Stimulated activated CD4-positive, alpha-beta T cell treated with anti-CD3 and anti-CD28 coated beads, TNF-alpha, amount 100 ng/mL, for 48 hours (primary cell): ENCODE data around the gene UBD.
A peak's percentile ranks its signal among the peaks of the same experiment; 100 is the strongest.

Experiments used
- DNase-seq, 3 donors: peaks; one replicate each; pipeline ENCODE4 v3.0.0-alpha.2; 2020; ENCODE audit warnings: low read depth in 3 of 3

Gene UBD

GRCh38 chr6:29559524-29560287 lies at the start of gene UBD:
TSS of gene UBD (minus strand) at chr6:29559732. CDS start at chr6:29559701, 31 bp downstream.
- no peak for DNase-seq

- no peak for DNase-seq
Measured at GRCh38 chr6:29608131-29608530, 48.6 kb upstream of the UBD start.

DNA sequence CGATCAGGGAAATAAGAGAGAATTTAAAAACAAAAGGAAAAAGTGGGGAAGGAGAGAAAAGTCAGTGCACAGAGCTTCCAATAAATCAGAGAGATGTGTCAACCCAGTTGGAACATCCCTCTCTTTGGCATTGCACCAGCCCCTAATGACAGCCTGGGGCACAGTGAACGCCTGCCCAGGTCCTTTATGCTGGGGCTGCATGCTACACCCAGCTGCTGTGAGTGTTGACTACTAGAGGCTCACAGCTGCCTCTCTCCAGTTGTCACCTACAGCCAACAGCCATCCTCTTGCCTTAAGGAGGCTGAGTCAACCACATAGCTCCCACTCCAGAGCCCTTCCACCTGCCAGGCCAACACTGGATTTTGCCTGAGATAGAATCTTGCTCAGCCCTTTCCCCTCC lies 44.4 kb upstream of the UBD start:
- no peak for DNase-seq

GRCh38 chr6:29603456-29603855 lies 43.9 kb upstream of the UBD start:
- no peak for DNase-seq

GRCh38 chr6:29602564-29603361 lies 43.2 kb upstream of the UBD start:
- DNase-seq, result no peak

DNA sequence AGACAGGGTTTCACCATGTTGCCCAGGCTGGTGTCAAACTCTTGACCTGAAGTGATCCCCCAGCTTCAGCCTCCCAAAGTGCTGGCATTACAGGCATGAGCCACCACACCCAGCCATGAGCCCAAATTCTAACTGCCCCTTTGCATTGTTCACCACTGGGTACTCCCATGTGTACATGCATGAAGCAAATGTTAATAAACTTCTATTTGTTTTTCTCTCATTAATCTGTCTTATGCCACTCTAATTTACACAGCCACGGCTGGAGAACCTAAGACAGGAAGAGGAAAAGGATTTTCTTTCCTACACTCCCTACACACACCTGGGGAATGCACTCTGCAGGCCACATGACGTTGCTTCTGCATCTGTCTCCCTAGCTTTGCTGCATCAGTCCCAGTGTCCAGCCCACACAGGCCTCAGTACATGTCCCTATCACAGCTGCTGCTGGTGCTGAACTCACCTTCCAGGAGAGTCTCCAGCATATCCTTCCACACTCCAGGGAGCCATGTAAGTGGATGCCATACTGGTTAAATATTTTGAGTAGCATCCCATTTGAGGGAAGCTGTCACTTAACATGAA lies 38.7 kb upstream of the UBD start:
- no peak for DNase-seq

DNA sequence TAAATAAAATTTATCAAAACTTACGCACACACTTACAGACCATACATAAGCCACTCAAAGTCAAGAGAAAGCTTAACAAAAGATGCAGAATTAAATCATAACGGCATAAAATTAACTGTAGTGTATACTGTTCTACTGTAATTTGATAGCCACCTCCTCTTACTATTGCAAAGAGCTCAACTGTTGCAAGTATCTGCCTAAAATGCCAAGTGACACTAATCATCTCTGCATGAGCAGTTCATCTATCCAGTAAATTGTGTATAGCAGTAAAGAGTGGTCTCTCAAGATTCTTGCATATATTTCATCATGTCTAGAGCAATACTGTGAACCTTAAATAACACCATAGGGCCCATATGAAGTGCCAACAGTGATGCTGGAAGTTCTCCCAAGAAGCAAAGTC lies 37.7 kb upstream of the UBD start:
- no peak for DNase-seq

DNA sequence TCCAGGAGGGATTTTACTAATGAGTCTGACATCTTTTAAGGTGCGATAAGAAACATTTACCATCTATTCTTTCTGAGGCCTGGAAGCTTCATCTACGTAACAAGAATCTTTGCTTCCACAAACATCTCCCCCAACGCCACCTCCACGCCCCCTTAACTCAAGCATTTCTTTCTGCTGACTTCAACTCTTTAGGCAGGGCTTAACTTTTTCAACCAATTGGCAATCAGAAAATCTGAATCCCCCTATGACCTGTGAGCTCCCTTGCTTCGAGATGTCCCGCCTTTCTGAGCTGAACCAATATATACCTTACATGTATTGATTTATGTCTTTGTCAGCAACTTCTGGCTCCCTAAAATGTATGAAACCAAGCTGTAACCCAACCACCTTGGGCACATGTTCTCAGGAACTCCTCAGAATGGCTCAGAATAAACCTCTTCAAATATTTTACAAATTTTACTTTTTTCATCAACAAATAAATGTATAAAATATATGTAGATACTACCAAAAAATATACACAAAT lies 36.9 kb upstream of the UBD start:
- no peak for DNase-seq

DNA sequence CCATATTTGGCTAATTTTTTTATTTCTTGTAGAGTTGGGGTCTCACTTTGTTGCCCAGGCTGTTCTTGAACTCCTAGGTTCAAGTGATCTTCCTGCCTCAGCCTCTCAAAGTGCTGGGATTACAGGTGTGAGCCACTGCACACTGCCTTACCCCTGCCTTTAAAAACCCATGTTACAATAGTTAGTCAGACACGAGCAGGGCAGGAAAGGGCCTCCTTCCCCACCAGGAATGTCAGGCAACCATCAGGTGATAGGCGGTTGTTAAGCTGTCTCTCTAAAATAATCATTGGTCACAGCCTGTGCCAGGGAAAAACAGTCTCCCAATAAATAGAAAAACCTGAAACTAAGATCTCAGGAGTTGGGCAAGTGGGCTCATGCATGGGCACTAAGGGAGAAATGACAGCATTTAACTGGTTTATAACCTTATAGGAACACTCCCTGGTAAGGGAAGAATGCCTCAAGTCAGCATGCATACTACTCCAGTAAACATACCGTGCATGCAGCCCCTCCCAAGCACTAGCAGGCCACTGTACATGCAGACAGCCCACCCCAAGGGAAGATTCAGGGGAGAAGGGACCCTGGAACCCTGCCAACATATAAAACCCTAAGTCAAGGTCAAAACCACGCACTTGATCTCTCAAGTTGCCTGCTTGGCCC lies 33.8 kb upstream of the UBD start:
- no peak for DNase-seq

DNA sequence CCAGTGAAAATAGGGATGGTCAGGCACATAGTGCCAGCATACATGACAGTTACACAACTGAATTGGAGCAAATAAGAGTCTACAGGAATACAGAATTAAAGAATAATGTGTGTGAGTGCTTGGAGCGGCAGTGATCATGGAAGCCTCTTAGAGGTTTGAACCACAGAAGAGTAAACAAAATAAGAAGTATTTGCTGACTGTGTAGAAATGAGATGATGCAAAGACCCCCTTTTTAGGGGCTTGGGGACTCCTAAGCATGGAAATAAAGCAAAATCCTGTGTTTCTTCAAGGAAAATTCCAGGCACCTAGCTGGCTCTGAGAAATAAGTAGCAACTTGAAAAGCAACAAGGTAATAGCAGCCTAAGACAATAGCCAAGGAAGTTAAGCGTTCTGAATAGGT lies 32.1 kb upstream of the UBD start:
- DNase-seq, result no peak

DNA sequence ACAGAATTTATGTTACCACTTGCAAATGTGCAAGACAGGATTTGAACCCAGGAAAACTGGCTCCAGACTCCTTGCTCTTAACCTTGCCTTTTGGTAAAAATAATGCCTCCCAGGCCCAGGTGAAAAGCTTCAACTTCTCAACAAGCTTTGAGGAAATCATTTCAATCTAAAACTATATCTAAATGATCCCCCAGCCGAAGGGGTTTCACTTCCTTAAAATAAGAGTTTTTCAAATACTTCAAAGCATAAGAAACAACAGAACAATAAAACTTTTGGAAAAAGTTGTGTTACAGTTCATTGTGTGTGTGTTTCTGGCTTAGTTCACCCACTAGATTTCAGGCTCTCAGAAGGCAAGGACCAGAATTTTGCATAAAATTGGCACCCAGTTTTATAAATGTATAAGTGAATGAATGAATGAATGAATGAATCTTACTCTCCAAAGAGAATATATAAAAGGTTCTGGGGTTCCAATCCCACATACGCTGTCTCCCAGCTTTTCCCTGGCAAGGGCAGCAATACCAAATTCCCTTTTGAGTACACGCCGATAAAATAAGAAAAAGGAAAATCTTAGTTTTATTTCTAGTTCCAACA lies 30.8 kb upstream of the UBD start:
- DNase-seq, result no peak

DNA sequence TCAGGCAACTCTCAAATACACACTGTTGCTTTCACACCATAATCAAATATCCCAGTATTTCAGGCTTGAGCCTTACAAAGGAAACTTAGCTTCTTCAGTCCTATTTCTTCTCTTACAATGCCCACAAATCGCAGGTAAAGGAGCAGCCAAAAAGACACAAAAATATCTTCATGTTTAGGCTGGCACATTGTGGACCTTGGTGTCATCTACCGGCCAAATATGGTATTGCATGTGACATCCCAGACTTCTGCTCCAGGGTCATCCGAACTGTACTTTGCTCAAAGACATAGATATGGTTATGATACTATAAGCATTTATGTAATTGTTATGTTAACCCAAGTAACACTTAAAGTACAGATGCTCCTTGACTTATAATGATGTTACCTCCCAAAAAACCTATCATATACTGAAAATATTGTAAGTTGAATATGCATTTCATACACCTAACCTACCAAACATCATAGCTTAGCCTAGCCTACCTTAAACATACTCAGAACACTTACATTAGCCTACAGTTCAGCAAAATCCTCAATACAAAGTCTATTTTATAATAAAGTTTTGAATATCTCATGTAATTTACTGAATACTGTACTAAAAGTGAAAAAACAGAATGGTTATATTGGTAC lies 30.0 kb upstream of the UBD start:
- peak; percentile 17 to 35 (median 21) for DNase-seq

DNA sequence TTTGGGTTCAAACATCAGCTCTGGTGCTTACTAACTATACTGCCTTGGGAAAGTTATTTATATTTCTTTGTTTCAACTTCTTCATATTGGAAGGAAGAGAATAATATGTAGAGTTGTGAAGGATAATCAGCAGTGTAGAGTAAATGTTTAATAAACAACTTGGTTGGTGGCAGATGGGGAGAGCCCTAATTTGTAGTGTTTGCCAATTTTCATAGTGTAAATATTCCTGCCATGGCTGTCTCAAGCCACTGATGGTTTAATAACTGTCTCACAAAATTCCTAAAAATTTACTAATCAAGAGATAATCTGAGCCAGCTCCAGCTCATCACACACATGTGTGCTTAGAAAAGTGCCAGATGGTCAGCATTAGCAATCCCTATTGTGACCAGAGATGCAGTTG lies 25.3 kb upstream of the UBD start, which contains the start of gene OR2H2:
Gene OR2H2, plus strand, starts transcription at position 301 of the 400 bp plus-strand sequence. CDS start 2,824 bp downstream, outside the sequence.
- no peak for DNase-seq

- no peak for DNase-seq
Measured at GRCh38 chr6:29577544-29577943, 18.0 kb upstream of the UBD start.

DNA sequence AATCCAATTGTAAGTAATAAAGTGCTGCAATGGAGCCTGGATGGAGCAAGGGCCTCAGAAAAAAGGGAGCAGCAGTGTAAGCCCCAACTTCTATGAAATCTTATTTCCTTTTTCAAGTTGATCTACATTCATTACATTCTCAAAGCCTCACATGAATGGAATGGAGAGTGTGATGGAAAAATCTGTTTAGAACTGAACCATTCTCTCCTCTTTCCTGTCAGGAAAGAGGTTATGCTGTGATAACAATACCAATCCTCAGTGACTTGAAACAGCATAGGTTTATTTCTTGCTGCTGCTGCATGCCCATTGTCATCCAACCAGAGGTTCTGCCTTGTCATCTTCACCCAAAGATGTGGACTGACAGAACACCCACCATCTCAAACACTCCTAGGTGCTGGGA lies 16.5 kb upstream of the UBD start:
- DNase-seq, result no peak

DNA sequence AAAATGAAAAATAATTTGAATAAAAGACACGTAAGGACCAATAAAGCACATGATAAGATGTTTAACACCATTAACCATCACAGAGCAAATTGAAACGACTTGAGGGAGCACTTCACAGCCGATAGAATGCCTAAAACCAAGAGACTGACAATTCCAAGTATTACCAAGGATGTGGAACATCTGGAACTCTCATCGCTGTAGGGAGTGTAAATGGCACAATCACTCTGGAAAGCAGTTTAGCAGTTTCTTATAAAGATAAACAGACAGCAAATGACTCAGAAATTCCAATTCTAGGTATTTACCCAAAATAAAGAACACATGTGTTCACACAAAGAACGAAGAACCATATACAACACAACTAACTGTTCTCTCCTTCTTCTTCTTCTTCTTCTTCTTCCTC lies 8.5 kb upstream of the UBD start:
- DNase-seq, result no peak

GRCh38 chr6:29567541-29567940 lies 8.0 kb upstream of the UBD start:
- no peak for DNase-seq

DNA sequence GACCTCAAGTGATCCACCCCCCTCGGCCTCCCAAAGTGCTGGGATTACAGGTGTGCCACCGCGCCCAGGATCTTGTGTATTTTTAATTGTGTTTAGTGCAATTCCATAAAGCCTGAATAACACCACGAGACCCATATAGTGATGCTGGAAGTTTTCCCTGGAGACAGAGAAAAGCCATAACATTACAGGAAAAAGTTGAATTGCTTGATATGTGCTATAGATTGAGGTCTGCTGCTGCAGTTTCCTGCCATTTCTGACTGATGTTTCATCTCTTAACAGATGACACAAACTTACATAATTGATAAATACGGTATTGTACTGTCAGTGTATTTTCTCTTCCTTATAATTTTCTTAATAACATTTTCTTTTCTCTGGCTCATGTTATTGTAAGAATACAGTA lies 7.3 kb upstream of the UBD start:
- no peak for DNase-seq

- no peak for DNase-seq
Measured at GRCh38 chr6:29564875-29565274, 5.3 kb upstream of the UBD start.

GRCh38 chr6:29563435-29563965 lies 4.0 kb upstream of the UBD start:
- no peak for DNase-seq
